Panc1 (cell line): Measurements from ENCODE around the gene EXTL1.

Source experiments
- POLR2AphosphoS5 ChIP-seq: IDR thresholded peaks from 2 replicates; pipeline ENCODE4 v1.6.1; 2012; ENCODE audit warnings: mild to moderate bottlenecking, low read depth, low read length, moderate library complexity
- TCF7L2 ChIP-seq: IDR thresholded peaks from 2 replicates; pipeline ENCODE4 v1.6.1; 2011; ENCODE audit warnings: mild to moderate bottlenecking, low read depth, low read length, inconsistent platforms
- TF ChIP-seq, protein P1 (sequence below): fragments of 450-650 bp; IDR thresholded peaks from 2 replicates; pipeline ENCODE4 v1.5.1; 2017; ENCODE audit warnings: mild to moderate bottlenecking

DNA sequence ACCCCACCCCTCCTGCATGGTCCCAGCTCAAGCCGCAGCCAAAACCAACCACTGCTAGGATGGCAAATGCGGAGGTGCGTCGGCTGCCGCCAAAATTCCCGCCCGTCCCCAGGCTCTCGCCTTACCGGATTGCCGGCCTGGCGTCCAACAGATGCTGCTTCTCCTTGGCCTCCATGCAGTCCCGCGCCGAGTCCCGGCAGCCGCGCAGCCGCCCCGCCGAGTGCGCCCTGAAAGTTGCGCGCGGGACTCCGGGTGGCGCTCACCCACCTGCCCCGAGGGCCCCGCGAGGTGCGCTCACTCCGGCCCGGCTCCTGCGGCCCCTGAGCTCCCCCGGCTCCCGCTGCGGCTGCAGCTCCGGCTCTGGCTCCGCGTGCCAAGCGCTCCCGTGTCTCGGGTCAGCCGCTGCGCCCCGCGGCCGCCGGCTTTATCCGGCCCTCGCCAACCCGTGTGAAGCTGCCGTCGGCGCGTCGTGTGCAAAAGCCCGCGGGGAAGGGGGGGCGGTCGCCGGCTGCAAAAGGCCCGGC, 24.2 kb downstream of the EXTL1 start, which contains the start of gene SLC30A2:
- TF ChIP-seq, protein P1, sequence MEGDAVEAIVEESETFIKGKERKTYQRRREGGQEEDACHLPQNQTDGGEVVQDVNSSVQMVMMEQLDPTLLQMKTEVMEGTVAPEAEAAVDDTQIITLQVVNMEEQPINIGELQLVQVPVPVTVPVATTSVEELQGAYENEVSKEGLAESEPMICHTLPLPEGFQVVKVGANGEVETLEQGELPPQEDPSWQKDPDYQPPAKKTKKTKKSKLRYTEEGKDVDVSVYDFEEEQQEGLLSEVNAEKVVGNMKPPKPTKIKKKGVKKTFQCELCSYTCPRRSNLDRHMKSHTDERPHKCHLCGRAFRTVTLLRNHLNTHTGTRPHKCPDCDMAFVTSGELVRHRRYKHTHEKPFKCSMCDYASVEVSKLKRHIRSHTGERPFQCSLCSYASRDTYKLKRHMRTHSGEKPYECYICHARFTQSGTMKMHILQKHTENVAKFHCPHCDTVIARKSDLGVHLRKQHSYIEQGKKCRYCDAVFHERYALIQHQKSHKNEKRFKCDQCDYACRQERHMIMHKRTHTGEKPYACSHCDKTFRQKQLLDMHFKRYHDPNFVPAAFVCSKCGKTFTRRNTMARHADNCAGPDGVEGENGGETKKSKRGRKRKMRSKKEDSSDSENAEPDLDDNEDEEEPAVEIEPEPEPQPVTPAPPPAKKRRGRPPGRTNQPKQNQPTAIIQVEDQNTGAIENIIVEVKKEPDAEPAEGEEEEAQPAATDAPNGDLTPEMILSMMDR: no peak
- TF ChIP-seq POLR2AphosphoS5 (no peak), TCF7L2 (no peak)
